HepG2 (cell line): ENCODE measurements around the gene CARD19. TPM values are rescaled to one million over a fixed set of nuclear protein-coding genes. Genes with fewer than 3 reads are reported as not detected.
A peak's percentile ranks its signal among the peaks of the same experiment; 100 is the strongest.

ENCODE experiments used
- GTF3A ChIP-seq: sonication (generic); formaldehyde crosslinking; conservative IDR thresholded peaks from 2 replicates; pipeline ENCODE4 v1.4.0; 2020; ENCODE audit warnings: mild to moderate bottlenecking, missing genetic modification reagents
- JDP2 ChIP-seq: sonication (generic); formaldehyde crosslinking; IDR thresholded peaks from 2 replicates; pipeline ENCODE4 v1.8.1; 2022; ENCODE audit warnings: missing genetic modification reagents, borderline replicate concordance
- NKX3-1 ChIP-seq: sonication (generic); formaldehyde crosslinking; IDR thresholded peaks from 2 replicates; pipeline ENCODE4 v1.5.0; 2020; ENCODE audit warnings: missing genetic modification reagents
- PTBP1 ChIP-seq: fragments of 200-400 bp; formaldehyde crosslinking; IDR thresholded peaks from 2 replicates; pipeline ENCODE4 v1.6.1; 2018; ENCODE audit warnings: low read length, low read depth; ENCODE audit not compliant: poor library complexity, severe bottlenecking
- STAT5B ChIP-seq: sonication (generic); formaldehyde crosslinking; IDR thresholded peaks from 2 replicates; pipeline ENCODE4 v1.4.0; 2020; ENCODE audit warnings: missing genetic modification reagents
- THYN1 ChIP-seq: sonication (generic); formaldehyde crosslinking; IDR thresholded peaks from 2 replicates; pipeline ENCODE4 v1.8.1; 2023; ENCODE audit warnings: low read depth, mild to moderate bottlenecking, moderate library complexity, missing genetic modification reagents, borderline replicate concordance
- YY1 ChIP-seq: IDR thresholded peaks from 2 replicates; pipeline ENCODE4 v1.6.1; 2011; ENCODE audit warnings: low read length, low read depth, moderate library complexity, mild to moderate bottlenecking; ENCODE audit not compliant: insufficient read depth, insufficient replicate concordance
- ZKSCAN8 ChIP-seq: IDR thresholded peaks from 2 replicates; pipeline ENCODE4 v1.6.1; 2016; ENCODE audit warnings: borderline replicate concordance, missing genetic modification reagents, missing compliant biosample characterization
- ZNF136 ChIP-seq: sonication (generic); formaldehyde crosslinking; IDR thresholded peaks from 2 replicates; pipeline ENCODE4 v1.8.1; 2022; ENCODE audit warnings: low read depth, mild to moderate bottlenecking, moderate library complexity, missing genetic modification reagents
- ZNF543 ChIP-seq: sonication (generic); formaldehyde crosslinking; IDR thresholded peaks from 2 replicates; pipeline ENCODE4 v1.4.0; 2020; ENCODE audit warnings: mild to moderate bottlenecking, missing genetic modification reagents
- ZNF564 ChIP-seq: sonication (generic); formaldehyde crosslinking; IDR thresholded peaks from 2 replicates; pipeline ENCODE4 v1.8.1; 2023; ENCODE audit warnings: mild to moderate bottlenecking, missing genetic modification reagents
- ZNF616 ChIP-seq: sonication (generic); formaldehyde crosslinking; IDR thresholded peaks from 2 replicates; pipeline ENCODE4 v1.5.0; 2020; ENCODE audit warnings: low read depth, mild to moderate bottlenecking, missing genetic modification reagents
- ZNF780A ChIP-seq: sonication (generic); formaldehyde crosslinking; IDR thresholded peaks from 2 replicates; pipeline ENCODE4 v1.8.0; 2022; ENCODE audit warnings: mild to moderate bottlenecking, missing genetic modification reagents, moderate library complexity
- ZNF879 ChIP-seq: sonication (generic); formaldehyde crosslinking; IDR thresholded peaks from 2 replicates; pipeline ENCODE4 v1.8.1; 2023; ENCODE audit warnings: missing genetic modification reagents
- polyA plus RNA-seq, 8 experiments: library from polyadenylated mRNA; depleted of rRNA in 3 of 8; stranded (reverse) in 7 of 8; unstranded in 1 of 8; fragments of >200 nt; fragmentation: Illumina TruSeq in 4 of 8; extraction: Trizol in 4 of 8; gene quantifications; 2 replicates each; pipeline versions ENCODE4 v1.2.1 to v1.2.3, GENCODE V29; 2011 to 2016; ENCODE audit warnings: low read depth in 4 of 8, missing spikeins in 1 of 8, mixed read lengths in 1 of 8; ENCODE audit not compliant: insufficient read depth in 1 of 8
- total RNA-seq, 5 experiments: library from RNA; depleted of rRNA; stranded (reverse); fragments of >200 nt; fragmentation: Illumina TruSeq; extraction: Trizol; gene quantifications; 2 replicates each; pipeline ENCODE4 v1.2.3, GENCODE V29; 2016; ENCODE audit warnings: low read depth in 1 of 5
- TF ChIP-seq, protein P1 (sequence below): sonication (generic); formaldehyde crosslinking; IDR thresholded peaks from 2 replicates; pipeline ENCODE4 v1.4.0; 2020; ENCODE audit warnings: missing genetic modification reagents, mild to moderate bottlenecking, borderline replicate concordance
- TF ChIP-seq, protein P2 (sequence below): sonication (generic); formaldehyde crosslinking; IDR thresholded peaks from 2 replicates; pipeline ENCODE4 v1.4.0; 2020; ENCODE audit warnings: missing genetic modification reagents, borderline replicate concordance
- TF ChIP-seq, protein P3 (sequence below): sonication (generic); formaldehyde crosslinking; IDR thresholded peaks from 2 replicates; pipeline ENCODE4 v1.9.0; 2021; ENCODE audit warnings: missing genetic modification reagents, mild to moderate bottlenecking, borderline replicate concordance

Gene CARD19
- total and polyA plus RNA-seq, 2 of the 13 experiments (the other 11 are each of a cell fraction or from before 2014, with no cell fraction given): 18.4 to 47.2 TPM

DNA sequence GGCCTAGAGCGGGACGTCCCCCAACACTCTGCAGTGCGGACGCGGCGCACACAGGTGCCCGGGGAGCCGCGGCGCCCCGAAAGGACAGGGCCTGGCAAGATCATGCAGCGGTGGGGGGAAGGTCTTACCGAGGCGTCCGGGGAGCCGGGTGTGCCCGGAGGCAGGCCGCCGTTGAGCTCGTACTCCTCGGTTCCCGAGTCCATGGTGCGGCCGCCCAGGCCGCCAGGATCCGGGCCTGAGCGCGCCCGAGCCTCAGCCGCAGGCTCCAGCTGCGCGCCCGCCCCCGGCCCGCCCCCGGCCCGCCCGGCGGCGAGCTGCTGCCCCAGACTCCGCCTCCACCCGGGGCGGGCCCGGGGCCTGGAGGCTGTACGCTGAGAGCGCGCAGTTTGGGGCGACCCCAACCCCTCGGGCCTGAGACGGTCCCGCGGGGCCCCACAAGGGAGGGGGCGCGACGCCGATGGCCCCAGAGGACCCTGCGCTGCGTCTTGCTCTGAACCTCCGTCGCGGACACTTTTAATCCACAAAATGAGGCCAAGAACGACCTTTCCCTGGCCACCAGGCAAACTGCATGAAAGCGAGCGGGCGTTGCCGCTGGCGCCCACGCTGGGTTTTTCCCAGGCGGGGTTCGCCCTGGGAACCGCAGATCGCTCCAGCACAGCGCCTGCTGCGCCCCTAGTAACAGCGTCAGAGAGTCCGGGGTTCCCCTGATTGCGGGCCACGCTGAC lies 38.2 kb downstream of the CARD19 start, which contains the start of gene NINJ1 (continued):
- TF ChIP-seq ZNF543 (0 out of 2 replicates have a peak, but pooled peaks have one; percentile 65), STAT5B (CRISPR knock-in tag) (no peak), ZNF136 (CRISPR knock-in tag) (no peak), PTBP1 (peak; percentile 66), ZNF616 (peak; percentile 18; the same call in 1 of the 2 replicates), NKX3-1 (CRISPR knock-in tag) (0 out of 2 replicates have a peak, but pooled peaks have one; percentile 2), GTF3A (CRISPR knock-in tag) (no peak), THYN1 (CRISPR knock-in tag) (no peak), ZNF564 (CRISPR knock-in tag) (peak; percentile 71), ZKSCAN8 (CRISPR knock-in tag) (no peak), ZNF879 (CRISPR knock-in tag) (peak; percentile 17; the same call in 1 of the 2 replicates), ZNF780A (no peak), JDP2 (CRISPR knock-in tag) (peak; percentile 12; the same call in 1 of the 2 replicates), YY1 (peak; percentile 25)
- TF ChIP-seq, protein P1, sequence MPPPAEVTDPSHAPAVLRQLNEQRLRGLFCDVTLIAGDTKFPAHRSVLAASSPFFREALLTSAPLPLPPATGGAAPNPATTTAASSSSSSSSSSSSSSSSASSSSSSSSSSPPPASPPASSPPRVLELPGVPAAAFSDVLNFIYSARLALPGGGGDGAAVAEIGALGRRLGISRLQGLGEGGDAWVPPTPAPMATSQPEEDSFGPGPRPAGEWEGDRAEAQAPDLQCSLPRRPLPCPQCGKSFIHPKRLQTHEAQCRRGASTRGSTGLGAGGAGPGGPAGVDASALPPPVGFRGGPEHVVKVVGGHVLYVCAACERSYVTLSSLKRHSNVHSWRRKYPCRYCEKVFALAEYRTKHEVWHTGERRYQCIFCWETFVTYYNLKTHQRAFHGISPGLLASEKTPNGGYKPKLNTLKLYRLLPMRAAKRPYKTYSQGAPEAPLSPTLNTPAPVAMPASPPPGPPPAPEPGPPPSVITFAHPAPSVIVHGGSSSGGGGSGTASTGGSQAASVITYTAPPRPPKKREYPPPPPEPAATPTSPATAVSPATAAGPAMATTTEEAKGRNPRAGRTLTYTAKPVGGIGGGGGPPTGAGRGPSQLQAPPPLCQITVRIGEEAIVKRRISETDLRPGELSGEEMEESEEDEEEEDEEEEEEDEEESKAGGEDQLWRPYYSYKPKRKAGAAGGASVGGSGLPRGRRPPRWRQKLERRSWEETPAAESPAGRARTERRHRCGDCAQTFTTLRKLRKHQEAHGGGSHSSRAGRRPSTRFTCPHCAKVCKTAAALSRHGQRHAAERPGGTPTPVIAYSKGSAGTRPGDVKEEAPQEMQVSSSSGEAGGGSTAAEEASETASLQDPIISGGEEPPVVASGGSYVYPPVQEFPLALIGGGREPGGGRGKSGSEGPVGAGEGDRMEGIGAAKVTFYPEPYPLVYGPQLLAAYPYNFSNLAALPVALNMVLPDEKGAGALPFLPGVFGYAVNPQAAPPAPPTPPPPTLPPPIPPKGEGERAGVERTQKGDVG (CRISPR knock-in tag): 0 out of 2 replicates have a peak, but pooled peaks have one; percentile 1
- TF ChIP-seq, protein P2, sequence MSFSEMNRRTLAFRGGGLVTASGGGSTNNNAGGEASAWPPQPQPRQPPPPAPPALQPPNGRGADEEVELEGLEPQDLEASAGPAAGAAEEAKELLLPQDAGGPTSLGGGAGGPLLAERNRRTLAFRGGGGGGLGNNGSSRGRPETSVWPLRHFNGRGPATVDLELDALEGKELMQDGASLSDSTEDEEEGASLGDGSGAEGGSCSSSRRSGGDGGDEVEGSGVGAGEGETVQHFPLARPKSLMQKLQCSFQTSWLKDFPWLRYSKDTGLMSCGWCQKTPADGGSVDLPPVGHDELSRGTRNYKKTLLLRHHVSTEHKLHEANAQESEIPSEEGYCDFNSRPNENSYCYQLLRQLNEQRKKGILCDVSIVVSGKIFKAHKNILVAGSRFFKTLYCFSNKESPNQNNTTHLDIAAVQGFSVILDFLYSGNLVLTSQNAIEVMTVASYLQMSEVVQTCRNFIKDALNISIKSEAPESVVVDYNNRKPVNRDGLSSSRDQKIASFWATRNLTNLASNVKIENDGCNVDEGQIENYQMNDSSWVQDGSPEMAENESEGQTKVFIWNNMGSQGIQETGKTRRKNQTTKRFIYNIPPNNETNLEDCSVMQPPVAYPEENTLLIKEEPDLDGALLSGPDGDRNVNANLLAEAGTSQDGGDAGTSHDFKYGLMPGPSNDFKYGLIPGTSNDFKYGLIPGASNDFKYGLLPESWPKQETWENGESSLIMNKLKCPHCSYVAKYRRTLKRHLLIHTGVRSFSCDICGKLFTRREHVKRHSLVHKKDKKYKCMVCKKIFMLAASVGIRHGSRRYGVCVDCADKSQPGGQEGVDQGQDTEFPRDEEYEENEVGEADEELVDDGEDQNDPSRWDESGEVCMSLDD (CRISPR knock-in tag): 0 out of 2 replicates have a peak, but pooled peaks have one; percentile 60
- TF ChIP-seq, protein P3, sequence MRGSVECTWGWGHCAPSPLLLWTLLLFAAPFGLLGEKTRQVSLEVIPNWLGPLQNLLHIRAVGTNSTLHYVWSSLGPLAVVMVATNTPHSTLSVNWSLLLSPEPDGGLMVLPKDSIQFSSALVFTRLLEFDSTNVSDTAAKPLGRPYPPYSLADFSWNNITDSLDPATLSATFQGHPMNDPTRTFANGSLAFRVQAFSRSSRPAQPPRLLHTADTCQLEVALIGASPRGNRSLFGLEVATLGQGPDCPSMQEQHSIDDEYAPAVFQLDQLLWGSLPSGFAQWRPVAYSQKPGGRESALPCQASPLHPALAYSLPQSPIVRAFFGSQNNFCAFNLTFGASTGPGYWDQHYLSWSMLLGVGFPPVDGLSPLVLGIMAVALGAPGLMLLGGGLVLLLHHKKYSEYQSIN (CRISPR knock-in tag): no peak
